ENCODE results near the gene RDX.

The RDX gene

DNA sequence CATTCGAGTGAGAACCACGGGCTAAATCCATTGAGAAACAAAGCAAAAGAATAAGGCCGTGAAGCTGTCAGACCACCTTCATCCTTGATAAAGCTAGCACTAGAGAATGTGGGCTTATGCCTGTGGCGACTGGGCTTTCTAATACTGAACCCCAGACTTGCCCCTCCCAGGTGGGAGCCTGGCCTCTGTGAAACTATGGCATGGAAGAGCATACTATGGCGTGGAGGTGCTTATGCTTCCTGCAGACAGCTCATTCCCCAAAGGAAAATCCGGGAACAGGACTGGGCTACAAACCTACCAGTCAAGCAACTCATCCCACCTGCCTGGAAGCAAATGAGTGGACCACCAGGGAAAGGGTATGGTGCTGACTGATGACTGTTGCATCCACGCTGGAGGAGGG lies 110.8 kb downstream of the RDX start:
- in situ Hi-C loops (cut with MboI; ENCODE audit: low pct_unique_long_range_greater_than_20kb, low sequenced_read_pairs, unreplicated experiment) = no loop called here
- DNase-seq (ENCODE audit: low spot score) = no peak
- TF ChIP-seq, protein P1, sequence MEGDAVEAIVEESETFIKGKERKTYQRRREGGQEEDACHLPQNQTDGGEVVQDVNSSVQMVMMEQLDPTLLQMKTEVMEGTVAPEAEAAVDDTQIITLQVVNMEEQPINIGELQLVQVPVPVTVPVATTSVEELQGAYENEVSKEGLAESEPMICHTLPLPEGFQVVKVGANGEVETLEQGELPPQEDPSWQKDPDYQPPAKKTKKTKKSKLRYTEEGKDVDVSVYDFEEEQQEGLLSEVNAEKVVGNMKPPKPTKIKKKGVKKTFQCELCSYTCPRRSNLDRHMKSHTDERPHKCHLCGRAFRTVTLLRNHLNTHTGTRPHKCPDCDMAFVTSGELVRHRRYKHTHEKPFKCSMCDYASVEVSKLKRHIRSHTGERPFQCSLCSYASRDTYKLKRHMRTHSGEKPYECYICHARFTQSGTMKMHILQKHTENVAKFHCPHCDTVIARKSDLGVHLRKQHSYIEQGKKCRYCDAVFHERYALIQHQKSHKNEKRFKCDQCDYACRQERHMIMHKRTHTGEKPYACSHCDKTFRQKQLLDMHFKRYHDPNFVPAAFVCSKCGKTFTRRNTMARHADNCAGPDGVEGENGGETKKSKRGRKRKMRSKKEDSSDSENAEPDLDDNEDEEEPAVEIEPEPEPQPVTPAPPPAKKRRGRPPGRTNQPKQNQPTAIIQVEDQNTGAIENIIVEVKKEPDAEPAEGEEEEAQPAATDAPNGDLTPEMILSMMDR (IDR thresholded peaks at IDR 0.05; ENCODE audit: extremely low read depth, insufficient read depth, missing control alignments) = no peak

DNA sequence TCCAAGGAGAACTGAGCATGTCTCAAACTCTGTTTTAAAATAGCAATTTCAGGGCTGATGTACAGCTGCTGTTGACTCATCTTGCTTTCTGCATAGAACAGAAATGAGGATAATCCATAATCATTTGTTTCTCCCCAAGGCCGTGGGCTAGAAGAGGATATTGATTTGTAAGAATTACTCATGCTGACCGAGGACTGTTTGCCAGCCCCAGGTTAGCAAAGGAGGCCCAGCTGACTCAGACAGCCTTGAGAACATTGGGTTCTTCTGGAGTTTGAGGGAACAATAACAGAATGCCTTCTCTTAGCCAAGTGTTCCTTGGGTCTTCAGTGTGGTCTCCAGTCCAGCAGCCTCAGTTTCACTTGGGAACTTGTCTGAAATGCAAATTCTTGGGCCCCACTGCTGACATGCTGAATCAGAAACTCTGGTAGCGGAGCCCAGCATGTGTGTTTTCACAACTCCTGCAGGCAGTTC lies 111.3 kb downstream of the RDX start:
- no peak for DNase-seq (ENCODE audit: low spot score)
- in situ Hi-C loops (cut with MboI; ENCODE audit: low pct_unique_long_range_greater_than_20kb, low sequenced_read_pairs, unreplicated experiment) = no loop called here
- TF ChIP-seq, protein P1 (IDR thresholded peaks at IDR 0.05; ENCODE audit: extremely low read depth, insufficient read depth, missing control alignments) = no peak

DNA sequence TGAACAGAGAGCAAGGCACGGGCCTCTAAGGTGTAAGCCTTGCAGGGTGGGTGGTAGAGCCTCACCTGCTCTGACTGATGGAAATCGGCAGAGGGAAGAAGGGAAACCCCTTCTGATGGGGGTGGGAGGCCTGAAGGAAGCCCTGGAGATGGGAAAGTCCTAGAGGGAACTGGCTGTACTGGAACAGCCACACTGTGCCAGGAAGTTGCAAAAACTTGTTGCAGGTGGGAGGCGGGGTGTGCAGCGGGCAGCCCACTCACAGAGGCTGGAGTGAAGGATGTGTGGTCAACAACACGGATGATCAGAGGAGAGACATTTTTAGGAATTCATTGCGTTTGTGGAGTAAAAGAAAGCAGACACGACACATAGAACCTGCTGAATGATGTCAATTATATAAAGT lies 112.0 kb downstream of the RDX start:
- TF ChIP-seq, protein P1 (IDR thresholded peaks at IDR 0.05; ENCODE audit: extremely low read depth, insufficient read depth, missing control alignments) = no peak
- no peak for DNase-seq (ENCODE audit: low spot score)
- in situ Hi-C loops (cut with MboI; ENCODE audit: low pct_unique_long_range_greater_than_20kb, low sequenced_read_pairs, unreplicated experiment) = no loop called here

DNA sequence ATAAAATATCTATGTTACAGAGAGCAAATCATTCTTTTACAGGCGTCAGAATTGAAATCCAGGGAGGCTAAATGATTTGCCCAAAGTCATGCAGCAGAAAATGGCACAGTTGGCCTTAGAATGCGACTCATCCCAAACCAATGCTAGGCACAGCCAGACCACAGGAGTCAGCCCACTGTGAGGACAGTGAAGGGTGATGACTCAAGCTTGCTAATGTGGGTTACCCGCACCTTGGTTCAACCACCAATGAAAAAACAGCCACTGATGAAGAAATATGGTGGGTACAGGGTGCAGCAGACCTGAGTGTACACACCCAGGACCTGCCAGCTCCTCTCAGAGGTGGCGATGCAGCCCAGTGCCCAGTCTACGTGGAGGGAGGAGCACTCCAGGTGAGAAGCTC lies 113.5 kb downstream of the RDX start:
- DNase-seq (ENCODE audit: low spot score) = no peak
- in situ Hi-C loops (cut with MboI; ENCODE audit: low pct_unique_long_range_greater_than_20kb, low sequenced_read_pairs, unreplicated experiment) = no loop called here
- TF ChIP-seq, protein P1 (IDR thresholded peaks at IDR 0.05; ENCODE audit: extremely low read depth, insufficient read depth, missing control alignments) = no peak

DNA sequence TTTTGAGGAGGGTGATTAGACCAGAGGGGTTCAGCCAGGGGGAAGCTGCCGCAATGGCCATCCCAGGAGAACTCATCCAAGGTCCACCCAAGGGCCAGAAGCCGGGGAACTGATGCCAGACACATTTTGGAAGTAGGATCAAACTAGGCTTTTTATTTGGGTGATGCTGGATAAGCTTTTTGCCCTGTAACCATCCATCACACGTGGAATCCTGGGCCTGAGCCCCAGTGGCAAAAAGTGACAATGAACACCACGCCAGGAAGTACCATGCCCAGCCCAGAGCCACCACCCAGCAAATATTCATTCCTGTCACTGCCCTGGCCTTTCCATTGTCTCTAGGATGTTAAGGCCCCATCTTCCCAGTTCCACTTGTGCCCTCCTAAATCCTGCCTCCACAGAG lies 117.3 kb downstream of the RDX start:
- no peak for DNase-seq (ENCODE audit: low spot score)
- TF ChIP-seq, protein P1 (IDR thresholded peaks at IDR 0.05; ENCODE audit: extremely low read depth, insufficient read depth, missing control alignments) = no peak
- in situ Hi-C loops (cut with MboI; ENCODE audit: low pct_unique_long_range_greater_than_20kb, low sequenced_read_pairs, unreplicated experiment) = no loop called here

DNA sequence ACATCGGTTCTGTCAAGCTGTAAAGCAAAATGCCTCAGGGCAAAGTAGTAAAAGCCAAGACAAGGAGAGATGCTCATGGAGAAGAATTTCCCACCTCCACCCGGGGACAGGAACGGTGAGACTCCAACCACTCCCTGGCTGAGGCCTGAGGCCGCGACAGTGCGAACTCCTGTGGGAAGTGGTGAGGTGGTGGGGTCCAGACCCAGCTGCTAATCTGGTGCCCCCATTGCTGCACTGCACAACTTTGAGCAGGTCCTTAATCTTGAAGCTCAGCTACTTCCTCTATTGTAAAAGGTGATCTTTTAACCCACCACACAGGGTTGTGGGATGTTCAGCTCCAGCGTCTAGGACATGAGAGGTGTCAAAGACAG lies 119.3 kb downstream of the RDX start:
- in situ Hi-C loops (cut with MboI; ENCODE audit: low pct_unique_long_range_greater_than_20kb, low sequenced_read_pairs, unreplicated experiment) = no loop called here
- DNase-seq (ENCODE audit: low spot score) = no peak
- TF ChIP-seq, protein P1 (IDR thresholded peaks at IDR 0.05; ENCODE audit: extremely low read depth, insufficient read depth, missing control alignments) = no peak

Measured in GM13977 (cell line).